AG10803 (cell line): ENCODE data around the gene GCA.

Experiments
- DNase-seq: peaks from one replicate; pipeline ENCODE4 v3.0.0; 2010; ENCODE audit warnings: low read depth
- H3K4me3 ChIP-seq: 2 replicates; pipeline ENCODE4 v1.5.1; 2011; ENCODE audit warnings: mild to moderate bottlenecking, low read length, control low read depth
- CTCF ChIP-seq: conservative IDR thresholded peaks from 2 replicates; pipeline ENCODE4 v1.5.1; 2011; ENCODE audit warnings: mild to moderate bottlenecking, low read length, control low read depth, inconsistent platforms

Gene GCA

GRCh38 chr2:162342841-162343240 lies 1.1 kb upstream of the GCA start:
- DNase-seq: no peak
- TF ChIP-seq CTCF: no peak
- H3K4me3 ChIP-seq: no peak overlapping the region

DNA sequence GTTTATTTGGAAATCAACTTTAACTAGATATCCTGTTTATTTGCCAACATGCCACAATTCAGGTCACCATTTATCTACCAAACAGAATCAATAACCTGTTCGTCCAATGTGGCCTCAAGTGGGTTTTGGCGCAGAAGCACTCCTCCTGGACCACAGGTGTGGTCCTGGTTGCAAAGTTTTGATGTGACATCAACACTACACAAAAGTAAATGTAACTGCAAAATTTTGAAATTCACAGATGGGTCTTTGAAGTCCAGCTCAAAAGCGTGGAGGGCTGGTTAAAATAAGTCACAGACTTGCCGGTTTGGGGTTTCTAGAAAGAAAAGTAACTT lies 474 bp upstream of the GCA start:
- peak overlapping the region; percentile 81 for H3K4me3 ChIP-seq
- no peak for DNase-seq
- no peak for TF ChIP-seq CTCF

DNA sequence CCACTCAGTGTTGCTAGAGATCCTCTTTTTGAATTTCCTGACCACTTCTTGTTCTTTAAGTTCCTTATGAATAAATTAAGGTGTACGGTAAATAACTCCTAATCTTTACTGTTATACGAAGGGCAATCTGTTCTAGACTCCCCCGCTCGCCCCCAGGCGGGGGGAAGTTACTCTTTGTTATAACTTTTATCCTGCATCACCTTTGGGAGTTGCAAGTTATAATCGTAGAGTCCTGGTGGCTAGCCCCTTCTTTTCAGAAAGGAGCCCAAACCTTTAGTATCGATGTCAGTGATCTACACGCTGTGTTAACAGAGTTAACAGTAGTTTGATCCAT lies 652 bp downstream of the GCA start:
- TF ChIP-seq CTCF: no peak
- DNase-seq: no peak

DNA sequence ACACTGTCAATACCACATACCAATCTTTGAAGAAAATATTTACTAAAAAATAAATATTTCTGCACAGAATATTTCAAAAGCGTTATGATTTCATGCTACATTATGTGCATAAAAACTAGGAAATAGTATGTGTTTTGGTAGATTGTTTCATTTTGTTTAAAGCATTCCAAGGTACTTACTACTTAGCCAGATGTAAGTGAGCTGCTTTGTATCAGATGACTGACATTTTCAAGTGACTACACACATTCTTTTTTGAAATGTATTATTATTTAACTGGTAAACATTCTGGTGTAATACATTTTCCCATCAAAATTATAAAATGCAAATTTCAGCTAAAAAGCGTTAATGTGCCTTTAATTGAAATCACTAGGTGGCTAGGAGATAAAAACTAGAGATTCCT lies 21.5 kb downstream of the GCA start:
- no peak for TF ChIP-seq CTCF
- no peak for DNase-seq
- H3K4me3 ChIP-seq: no peak overlapping the region

More for the DNA sequence above, 652 bp downstream of the GCA start:
- peak overlapping the region; percentile 81 for H3K4me3 ChIP-seq

DNA sequence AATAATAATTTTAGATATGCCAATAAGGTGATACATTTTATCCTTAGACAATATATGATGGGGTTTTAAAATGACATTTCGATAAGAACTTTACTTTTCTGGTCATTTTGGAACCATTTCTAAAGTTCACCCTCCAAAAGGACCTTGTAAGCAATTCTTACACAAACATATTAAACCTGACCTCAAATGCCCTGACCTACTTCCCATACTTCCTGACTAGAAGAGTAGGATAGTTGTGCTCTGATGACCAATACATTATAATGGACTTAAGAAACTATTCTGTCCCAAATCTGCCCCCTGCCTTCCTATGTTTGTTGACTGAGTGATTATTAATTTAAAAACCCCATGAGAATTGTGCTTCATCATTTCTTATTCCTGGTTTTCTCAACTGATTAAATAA lies 24.6 kb downstream of the GCA start:
- no peak for DNase-seq
- no peak for TF ChIP-seq CTCF
- H3K4me3 ChIP-seq: no peak overlapping the region

- no peak for TF ChIP-seq CTCF
- no peak overlapping the region for H3K4me3 ChIP-seq
- DNase-seq: no peak
These were observed 25.6 kb downstream of the GCA start for GRCh38 chr2:162369551-162369950.

DNA sequence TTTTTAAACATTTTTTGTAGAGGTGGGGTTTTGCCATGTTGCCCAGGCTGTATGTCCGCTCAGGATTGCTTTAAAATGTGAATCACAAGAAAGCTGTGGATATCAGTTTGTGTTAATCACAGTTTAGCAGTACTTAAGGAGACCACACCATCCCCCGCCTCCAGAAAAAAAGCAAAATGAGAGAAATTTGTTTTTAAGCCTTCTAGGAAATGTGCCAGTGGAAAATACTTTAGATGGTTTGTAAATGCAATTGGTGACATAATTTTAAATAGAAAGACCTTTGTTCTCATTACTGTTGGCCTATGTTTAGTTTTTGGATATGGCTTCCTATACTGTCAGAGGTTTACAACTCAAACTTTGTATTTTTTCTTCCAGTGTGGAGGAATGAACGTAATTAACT lies 27.0 kb downstream of the GCA start:
- H3K4me3 ChIP-seq: no peak overlapping the region
- no peak for TF ChIP-seq CTCF
- no peak for DNase-seq
